GM06990 (cell line): ENCODE measurements around the gene KASH5.

Experiments
- DNase-seq: peaks from one replicate; pipeline ENCODE4 v3.0.0-alpha.2; 2011; ENCODE audit not compliant: insufficient read length; ENCODE audit errors: extremely low read depth
- H3K27me3 ChIP-seq: replicated peaks from 2 replicates; pipeline ENCODE4 v1.6.0; 2011; ENCODE audit warnings: low read length; ENCODE audit not compliant: control insufficient read depth, insufficient read depth
- H3K36me3 ChIP-seq: 2 replicates; pipeline ENCODE4 v1.5.1; 2011; ENCODE audit warnings: low read length; ENCODE audit not compliant: control insufficient read depth, insufficient read depth
- H3K4me3 ChIP-seq: replicated peaks from 2 replicates; pipeline ENCODE4 v1.5.1; 2011; ENCODE audit warnings: low read depth, mild to moderate bottlenecking, control low read depth, low read length
- TF ChIP-seq, protein P1 (sequence below): IDR thresholded peaks from 2 replicates; pipeline ENCODE4 v1.5.1; 2011; ENCODE audit warnings: low read length, control low read depth, mild to moderate bottlenecking, inconsistent platforms; ENCODE audit not compliant: insufficient read depth, poor library complexity, severe bottlenecking

The KASH5 gene

DNA sequence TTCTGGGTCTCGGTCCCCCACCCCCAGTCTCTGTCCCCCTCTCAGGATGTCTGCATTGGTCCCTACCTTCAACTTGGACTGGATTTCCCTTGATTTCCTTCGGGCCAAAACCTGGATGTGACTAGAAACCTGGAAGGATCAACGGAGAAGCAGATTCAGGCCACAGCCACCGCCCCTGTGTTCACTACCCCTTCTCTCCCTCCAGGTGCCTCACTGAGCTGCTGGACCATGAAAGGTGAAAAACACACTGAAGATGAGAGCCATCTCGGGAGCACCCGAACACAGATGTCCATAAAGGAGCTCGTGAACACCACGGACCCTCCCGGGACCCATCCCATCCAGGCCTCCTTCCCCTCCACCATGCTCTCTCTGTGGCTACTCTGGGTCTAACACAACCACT lies 30.9 kb upstream of the KASH5 start:
- Histone ChIP-seq H3K4me3 (no peak overlapping the region), H3K36me3 (no peaks in the 10 kb centered on the region), H3K27me3 (peaks cover 1% of the 10 kb centered on the region; the same call in 1 of the 2 replicates)
- TF ChIP-seq, protein P1, sequence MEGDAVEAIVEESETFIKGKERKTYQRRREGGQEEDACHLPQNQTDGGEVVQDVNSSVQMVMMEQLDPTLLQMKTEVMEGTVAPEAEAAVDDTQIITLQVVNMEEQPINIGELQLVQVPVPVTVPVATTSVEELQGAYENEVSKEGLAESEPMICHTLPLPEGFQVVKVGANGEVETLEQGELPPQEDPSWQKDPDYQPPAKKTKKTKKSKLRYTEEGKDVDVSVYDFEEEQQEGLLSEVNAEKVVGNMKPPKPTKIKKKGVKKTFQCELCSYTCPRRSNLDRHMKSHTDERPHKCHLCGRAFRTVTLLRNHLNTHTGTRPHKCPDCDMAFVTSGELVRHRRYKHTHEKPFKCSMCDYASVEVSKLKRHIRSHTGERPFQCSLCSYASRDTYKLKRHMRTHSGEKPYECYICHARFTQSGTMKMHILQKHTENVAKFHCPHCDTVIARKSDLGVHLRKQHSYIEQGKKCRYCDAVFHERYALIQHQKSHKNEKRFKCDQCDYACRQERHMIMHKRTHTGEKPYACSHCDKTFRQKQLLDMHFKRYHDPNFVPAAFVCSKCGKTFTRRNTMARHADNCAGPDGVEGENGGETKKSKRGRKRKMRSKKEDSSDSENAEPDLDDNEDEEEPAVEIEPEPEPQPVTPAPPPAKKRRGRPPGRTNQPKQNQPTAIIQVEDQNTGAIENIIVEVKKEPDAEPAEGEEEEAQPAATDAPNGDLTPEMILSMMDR: no peak
- no peak for DNase-seq

DNA sequence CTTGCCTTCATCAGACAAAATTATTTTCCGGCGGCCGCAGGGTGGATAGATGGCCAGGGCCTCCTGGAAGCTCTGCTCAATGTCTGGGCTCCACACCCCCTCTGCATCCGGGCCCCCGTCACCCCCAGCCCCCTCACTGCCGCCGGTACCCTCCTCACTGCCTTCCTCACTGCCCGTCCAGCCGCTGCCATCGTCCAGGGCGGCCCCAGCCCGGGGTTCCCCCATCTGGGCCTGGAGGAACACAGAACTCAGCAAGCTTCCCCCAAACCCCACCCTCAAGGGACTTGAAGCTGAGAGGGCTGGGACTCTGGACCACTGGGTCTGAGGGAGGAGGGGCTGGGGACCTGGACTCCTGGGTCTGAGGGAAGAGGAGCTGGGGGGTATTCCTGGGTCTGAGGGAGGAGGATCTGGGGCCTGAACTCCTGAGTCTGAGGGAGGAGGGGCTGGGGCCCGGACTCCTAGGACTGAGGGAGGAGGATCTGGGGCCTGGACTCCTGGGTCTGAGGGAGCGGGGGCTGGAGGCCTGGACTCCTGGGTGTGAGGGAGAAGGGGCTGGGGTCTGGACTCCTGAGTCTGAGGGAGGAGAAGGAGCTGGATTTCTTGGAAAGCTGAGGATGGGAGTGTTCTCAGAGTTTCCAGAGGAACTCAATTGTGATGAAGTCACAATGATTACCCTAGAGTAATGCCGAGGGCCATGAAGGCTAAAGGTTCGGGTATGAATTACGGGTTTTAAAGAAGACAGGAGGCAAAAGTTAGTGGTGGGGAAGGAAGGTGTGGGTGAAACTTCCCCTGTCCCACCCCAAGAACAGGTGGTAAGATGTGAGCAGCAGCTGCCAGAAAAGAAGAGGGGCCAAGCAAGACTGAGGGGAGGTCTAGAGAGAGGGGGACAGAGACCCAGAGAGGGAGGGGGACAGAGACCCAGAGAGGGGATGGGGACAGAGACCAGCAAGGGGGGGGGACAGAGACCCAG lies 27.9 kb upstream of the KASH5 start:
- no peak overlapping the region for H3K4me3 ChIP-seq
- no peaks in the 10 kb centered on the region for H3K36me3 ChIP-seq
- H3K27me3 ChIP-seq: peaks cover 1% of the 10 kb centered on the region; the same call in 1 of the 2 replicates
- no peak for DNase-seq
- TF ChIP-seq, protein P1: no peak

DNA sequence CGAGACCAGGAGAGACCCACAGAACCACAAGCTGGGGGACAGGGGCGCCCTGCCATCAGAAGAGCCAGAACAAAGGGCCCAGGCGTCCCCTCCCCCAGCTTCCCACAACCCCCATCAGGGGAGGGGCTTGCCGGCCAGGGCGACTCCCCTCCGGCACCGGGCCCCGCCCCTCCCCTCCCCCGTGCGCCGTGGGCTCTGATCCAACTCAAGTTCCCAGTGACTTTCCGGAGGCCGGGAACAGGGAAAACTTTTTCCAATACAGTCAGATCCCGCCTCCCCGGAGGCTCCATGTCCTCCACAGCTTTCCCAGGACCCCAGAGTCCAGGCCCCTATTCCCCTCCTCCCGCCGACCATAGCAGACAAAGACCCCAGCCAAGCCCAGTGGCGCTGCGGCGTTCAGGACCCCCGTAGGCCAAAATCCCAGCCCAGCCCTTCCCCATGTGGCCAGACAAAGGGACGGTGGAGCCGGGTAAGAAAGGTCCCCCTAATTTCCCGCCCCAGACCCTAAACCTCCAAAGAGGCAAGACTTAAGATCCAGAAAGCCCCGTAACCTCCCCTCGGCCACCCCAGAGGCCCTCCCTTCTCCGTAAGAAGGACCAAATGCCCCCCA lies 26.5 kb upstream of the KASH5 start:
- no peaks in the 10 kb centered on the region for H3K36me3 ChIP-seq
- no peak overlapping the region for H3K4me3 ChIP-seq
- peaks cover 1% of the 10 kb centered on the region; the same call in 1 of the 2 replicates for H3K27me3 ChIP-seq
- DNase-seq: no peak
- TF ChIP-seq, protein P1: no peak

DNA sequence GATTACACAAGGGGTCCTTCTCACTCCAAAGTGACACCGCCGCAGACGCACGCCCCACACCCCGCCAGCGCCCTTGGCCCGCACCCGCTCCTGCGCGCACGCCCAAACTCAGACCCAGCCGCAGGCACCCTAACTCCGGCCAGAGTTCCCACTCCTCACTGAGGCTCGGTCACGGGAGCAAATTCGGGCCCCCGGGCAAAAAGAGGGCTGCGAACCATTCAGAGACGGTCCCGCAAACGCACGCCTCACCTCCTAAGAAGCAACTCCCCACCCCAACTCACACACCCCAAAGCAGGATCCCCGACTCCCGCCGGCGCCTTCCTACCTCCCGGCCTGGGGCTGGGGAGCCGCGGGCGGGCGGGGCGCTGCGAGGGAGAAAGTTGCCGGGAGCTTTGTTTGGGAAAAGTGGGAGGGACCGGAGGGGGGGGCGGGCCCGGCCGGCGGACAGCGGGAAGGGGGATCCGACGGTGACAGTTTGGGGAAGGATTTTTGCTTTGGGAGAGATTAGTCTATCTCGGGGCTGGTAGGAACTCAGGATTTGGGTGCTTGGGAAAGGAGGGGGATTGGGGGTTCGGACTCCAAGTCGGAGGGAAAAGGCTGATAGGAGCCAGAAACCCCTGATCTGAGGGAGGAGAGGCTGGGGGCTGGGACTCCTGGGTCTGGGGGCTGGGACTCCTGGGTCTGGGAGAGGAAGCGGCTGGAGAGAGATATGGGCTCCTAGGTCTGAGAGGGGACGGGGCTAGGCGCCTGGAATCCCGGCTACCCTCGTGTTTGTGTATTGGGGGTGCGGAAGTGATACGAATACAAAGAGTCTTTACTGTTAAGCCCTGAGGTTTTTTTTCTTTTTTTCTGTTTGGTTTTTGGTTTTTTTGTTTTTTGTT lies 25.8 kb upstream of the KASH5 start, which contains the start of gene TEAD2:
Gene TEAD2, minus strand, starts transcription at position 369 of the 881 bp plus-strand sequence. CDS start 2,341 bp downstream, outside the sequence.
- TF ChIP-seq, protein P1: no peak
- H3K4me3 ChIP-seq: no peak within 1 kb of the TSS
- H3K36me3 ChIP-seq: no peaks in the 10 kb centered on the region
- no peaks in the 10 kb centered on the region; the same call in 1 of the 2 replicates for H3K27me3 ChIP-seq
- DNase-seq: no peak

DNA sequence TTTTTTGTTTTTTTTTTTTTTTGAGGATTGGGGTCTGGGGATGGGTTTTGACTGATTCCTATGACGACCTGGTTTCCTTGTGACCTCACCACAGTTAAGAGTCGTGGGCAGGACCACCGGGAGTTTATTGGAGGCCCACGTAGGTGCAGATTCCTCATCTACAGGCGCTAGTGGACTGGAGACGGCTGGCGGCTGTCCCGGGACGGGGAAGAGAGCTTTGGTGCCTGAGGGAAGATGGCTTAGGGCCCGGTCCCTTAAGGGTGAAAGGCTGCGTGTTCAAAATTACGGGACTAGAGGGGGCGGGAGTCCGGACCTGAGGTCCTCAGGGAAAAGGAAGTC lies 25.2 kb upstream of the KASH5 start:
- DNase-seq: no peak
- Histone ChIP-seq H3K4me3 (no peak overlapping the region), H3K27me3 (no peaks in the 10 kb centered on the region; the same call in 1 of the 2 replicates), H3K36me3 (no peaks in the 10 kb centered on the region)
- TF ChIP-seq, protein P1: no peak
